Left colon (tissue), 2 donors: Measurements from ENCODE around the gene OR2C1. TPM values are rescaled to one million over a fixed set of nuclear protein-coding genes. Genes with fewer than 3 reads are reported as not detected.

Source experiments
- ATAC-seq: fragments of 200-7000 bp; cut with Tn5 transposase; one replicate; pipeline ENCODE4 v1.9.1; 2020; ENCODE audit warnings: mild to moderate bottlenecking, moderate library complexity
- DNase-seq, 2 donors: peaks; one replicate each; pipeline ENCODE4 v3.0.0-alpha.2; 2020
- intact Hi-C, 2 donors: fragments of 100-400 bp; cut with DNase I in 1 of 2; cut with micrococcal nuclease in 1 of 2; formaldehyde crosslinking; loops; one replicate each; pipeline versions ENCODE4 v1.11.2 to v1.14.0; 2022; cut with DNase I, micrococcal nuclease
- long read RNA-seq: library from polyadenylated mRNA; unstranded; transcript quantifications from one replicate; pipeline ENCODE4 v2.0.0, GENCODE V29; 2021
- total RNA-seq, 2 donors: library from RNA; stranded (reverse); fragmentation: NEBNext Ultra II Directional; extraction: Animal tissue kit (Norgen Biotek cat#: 25700); gene quantifications; one replicate each; pipeline ENCODE4 v1.2.1, GENCODE V29; 2021
- donor health status: DM: no; HTN: no; CAD: no.
- donor health status: DM: yes; HTN: yes; CAD: no.

OR2C1 gene
- total RNA-seq, result not detected
- long read RNA-seq, result 0 reads

- intact Hi-C loops, result no loop called here
- ATAC-seq (no peak), DNase-seq (no peak)
Measured at GRCh38 chr16:3355589-3355988, at the start of gene OR2C1. TSS of gene OR2C1 (plus strand) at chr16:3355889. CDS start at chr16:3355941, 52 bp downstream.

DNA sequence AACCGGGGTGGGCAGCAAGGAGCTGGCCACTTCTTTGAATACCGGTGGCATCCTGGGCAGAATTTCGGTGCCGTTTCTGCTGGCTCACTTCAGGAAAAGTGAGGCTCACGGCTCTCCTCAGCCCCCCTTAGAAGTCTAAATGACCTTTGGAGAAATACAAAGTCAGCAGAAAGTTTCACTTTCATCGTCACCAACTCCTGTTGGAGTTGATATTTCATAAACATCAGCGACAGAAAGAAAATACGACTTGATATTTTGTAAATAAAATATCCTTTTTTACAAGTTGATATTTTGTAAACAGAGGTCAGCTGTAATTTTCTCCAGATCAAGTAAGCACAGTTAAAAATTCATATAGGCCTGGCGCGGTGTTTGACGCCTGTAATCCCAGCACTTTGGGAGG is 49.6 kb upstream of the OR2C1 start:
- ATAC-seq, result no peak

GRCh38 chr16:3311496-3311895 is 44.2 kb upstream of the OR2C1 start:
- intact Hi-C loops, result no loop called here
- DNase-seq, result no peak
- ATAC-seq, result no peak

More for the DNA sequence above, 49.6 kb upstream of the OR2C1 start:
- intact Hi-C loops, result no loop called here
- DNase-seq, result no peak

- ATAC-seq, result no peak
- DNase-seq, result no peak
- intact Hi-C loops, result no loop called here
Measured at GRCh38 chr16:3317315-3317999, 38.2 kb upstream of the OR2C1 start.

DNA sequence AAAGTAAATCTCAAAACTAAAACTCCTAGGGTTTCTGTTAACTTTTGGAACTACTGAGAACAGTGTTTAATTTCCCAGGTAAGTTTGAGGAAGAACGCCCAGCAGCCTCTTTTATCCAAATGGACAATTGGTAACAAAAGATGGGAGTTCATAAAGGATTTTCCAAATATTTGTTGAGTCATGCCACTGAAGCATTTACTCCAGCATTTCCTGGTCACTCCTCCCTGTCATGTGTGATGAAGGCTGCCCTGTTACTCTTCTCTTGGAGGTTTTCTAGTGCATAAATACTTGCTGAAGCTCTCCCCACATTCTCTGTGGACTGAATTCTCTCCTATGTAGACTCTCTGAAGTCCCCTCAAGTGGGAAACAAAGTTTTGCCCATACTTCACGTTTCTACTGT is 33.9 kb upstream of the OR2C1 start:
- DNase-seq (no peak), ATAC-seq (no peak)
- intact Hi-C loops, result loop anchor here in 1 of 2 donors (10.0 kb wide), 1 partner anchor 93 kb away; no protein-coding TSS in a partner anchor

DNA sequence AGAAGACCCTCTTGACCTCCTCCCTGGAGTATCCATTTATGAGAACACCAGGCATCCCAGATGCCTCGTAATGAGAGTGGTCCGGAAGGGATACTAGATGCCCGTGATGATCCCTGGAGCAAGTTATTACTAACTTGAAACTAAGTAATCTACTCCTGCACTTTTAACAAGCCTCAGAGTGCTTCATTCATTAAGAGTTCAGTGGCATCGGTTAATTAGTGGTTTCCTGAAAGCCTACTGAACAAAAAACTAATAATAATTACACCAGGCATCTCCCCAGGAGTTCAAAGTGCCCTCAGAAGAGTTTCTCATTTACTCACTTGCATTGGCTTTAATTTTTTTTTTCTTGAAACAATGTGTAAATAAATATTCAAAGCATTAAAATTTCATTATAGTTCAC is 28.2 kb upstream of the OR2C1 start:
- ATAC-seq, result no peak
- DNase-seq, result no peak
- intact Hi-C loops, result loop anchor here in 1 of 2 donors (10.0 kb wide), 1 partner anchor 87 kb away; no protein-coding TSS in a partner anchor

DNA sequence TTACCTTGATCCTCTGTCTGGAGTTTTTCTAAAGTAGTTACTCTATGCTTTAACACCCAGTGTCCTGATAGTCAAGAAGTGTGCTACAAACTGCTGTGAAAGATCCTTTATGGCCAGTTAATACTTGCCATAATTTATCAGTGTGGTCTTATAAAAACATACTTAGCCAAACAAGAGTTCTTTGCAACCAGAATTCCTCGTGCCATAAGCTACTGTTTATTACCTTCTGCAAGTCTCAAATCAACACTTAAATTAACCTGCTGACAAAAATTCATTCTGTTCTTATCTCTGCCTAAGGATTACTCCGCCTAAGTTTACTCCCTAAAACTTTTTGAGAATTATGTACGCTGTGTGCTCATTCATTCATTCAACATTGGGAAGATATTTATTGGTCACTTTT is 27.6 kb upstream of the OR2C1 start:
- ATAC-seq, result peak; percentile 48
- intact Hi-C loops, result loop anchor here in 1 of 2 donors (10.0 kb wide), 1 partner anchor 87 kb away; no protein-coding TSS in a partner anchor

DNA sequence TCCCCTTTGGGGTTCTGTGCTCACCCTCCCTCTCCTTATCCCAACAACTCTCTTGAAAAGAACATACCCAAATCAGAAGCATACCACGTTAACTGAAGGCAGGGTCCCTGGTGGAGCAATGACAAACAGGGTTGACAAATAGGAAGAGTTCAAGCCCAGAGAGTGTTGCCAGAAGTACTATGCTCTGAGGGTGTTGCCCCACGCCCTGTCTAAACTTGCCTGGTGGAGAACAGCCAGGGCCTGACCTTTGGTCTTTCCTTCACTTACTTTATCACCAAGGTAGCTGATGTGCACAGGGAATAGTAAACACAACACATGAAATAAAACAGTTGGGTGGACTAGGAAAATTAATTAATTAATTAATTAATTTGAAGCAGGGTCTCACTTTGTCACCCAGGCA is 27.0 kb upstream of the OR2C1 start:
- intact Hi-C loops, result loop anchor here in 1 of 2 donors (10.0 kb wide), 1 partner anchor 86 kb away; no protein-coding TSS in a partner anchor
- ATAC-seq, result peak; percentile 99
- peak; percentile 45 to 54 for DNase-seq

More for the DNA sequence above, 27.6 kb upstream of the OR2C1 start:
- no peak for DNase-seq

- DNase-seq (no peak), ATAC-seq (no peak)
- intact Hi-C loops, result no loop called here
Measured at GRCh38 chr16:3346041-3346440, 9.6 kb upstream of the OR2C1 start.

GRCh38 chr16:3347586-3347985 is 8.1 kb upstream of the OR2C1 start:
- DNase-seq, result no peak
- no peak for ATAC-seq
- intact Hi-C loops, result no loop called here

- DNase-seq, result no peak
- ATAC-seq, result no peak
- intact Hi-C loops, result no loop called here
Measured at GRCh38 chr16:3348547-3349167, 7.0 kb upstream of the OR2C1 start.

- DNase-seq (no peak), ATAC-seq (no peak)
- intact Hi-C loops, result no loop called here
Measured at GRCh38 chr16:3349175-3349574, 6.5 kb upstream of the OR2C1 start.

DNA sequence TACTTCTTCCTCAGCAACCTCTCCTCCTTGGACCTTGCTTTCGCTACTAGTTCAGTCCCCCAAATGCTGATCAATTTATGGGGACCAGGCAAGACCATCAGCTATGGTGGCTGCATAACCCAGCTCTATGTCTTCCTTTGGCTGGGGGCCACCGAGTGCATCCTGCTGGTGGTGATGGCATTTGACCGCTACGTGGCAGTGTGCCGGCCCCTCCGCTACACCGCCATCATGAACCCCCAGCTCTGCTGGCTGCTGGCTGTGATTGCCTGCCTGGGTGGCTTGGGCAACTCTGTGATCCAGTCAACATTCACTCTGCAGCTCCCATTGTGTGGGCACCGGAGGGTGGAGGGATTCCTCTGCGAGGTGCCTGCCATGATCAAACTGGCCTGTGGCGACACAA is 429 bp downstream of the OR2C1 start:
- ATAC-seq (no peak), DNase-seq (no peak)
- intact Hi-C loops, result no loop called here

DNA sequence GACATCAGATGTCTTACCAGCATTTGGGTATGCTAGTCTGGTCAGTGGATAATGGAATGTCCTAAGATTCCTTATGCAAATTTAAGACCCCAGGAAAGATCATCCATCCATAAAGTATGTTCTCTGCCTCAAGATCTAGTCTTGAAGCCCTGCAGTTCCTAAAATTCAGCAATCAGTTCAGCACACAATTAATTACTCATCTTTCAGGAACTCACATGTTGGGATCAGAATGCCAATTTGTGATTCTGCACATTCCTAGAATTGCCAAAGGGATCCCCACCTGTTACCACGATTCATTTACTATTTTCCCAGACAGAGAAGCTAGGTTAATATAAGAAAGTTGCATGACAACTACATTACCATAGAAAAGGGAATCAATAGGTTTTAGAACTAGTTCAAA is 3.2 kb downstream of the OR2C1 start:
- DNase-seq (no peak), ATAC-seq (no peak)
- intact Hi-C loops, result no loop called here

DNA sequence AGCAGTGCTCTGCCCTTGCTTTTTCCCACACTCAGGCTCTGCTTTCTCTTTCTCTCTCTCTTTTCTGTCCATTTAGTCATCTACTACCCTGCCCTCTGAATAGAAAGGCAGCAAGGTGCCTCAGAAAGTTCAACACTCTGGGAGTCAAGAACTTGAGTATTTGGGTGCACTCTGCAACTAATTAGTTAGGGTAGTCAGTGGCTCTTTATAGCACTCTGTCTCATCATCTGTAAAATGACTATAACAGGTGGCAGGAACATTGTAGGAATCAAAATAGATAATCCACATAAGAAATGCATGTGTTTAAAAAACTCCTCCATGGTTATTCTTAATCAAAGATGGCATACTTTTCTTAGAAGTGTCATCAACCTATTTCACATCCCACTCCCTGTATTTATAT is 7.2 kb downstream of the OR2C1 start:
- no peak for ATAC-seq
- intact Hi-C loops, result no loop called here
- DNase-seq, result no peak

DNA sequence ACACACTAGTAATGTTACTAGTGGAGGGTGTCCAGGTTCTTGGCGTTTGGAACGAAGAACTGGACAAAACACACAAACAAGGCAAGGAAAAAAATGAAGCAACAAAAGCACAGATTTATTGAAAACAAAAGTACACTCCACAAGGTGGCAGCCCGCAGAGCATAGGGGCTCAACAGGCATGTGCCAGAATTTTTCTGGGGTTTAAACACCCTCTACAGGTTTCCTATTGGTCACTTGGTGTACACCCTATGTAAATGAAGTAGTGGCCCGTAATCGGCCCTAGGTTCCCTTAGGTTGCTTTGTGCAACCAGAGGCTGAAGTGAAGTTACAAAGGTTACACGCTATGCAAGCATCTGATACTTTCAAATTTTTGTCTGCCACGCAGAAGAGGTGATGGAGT is 8.1 kb downstream of the OR2C1 start:
- no peak for DNase-seq
- intact Hi-C loops, result no loop called here
- ATAC-seq, result no peak

- intact Hi-C loops, result no loop called here
- peak; percentile 83 to 91 for DNase-seq
- peak; percentile 99 for ATAC-seq
Measured at GRCh38 chr16:3364774-3365427, 9.2 kb downstream of the OR2C1 start.

GRCh38 chr16:3369073-3369472 is 13.4 kb downstream of the OR2C1 start:
- ATAC-seq (no peak), DNase-seq (no peak)
- intact Hi-C loops, result no loop called here

DNA sequence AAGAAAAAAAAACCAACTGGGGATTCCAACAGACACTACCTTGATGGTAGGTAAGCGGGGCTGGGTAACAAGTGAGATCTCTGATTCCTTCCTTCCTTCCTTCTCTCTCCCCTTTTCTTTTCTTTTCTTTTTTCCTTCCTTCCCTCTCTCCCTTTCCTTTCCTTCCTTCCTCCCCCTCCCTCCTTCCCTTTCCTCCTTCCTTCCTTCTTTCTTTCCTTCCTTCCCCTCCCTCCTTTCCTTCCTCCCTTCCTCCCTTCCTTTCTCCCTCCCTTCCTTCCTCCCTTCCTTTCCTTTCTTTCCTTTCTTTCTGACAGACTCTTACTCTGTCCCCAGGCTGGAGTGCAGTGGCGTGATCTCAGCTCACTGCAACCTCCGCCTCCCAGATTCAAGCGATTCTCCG is 20.0 kb downstream of the OR2C1 start:
- ATAC-seq, result no peak
- DNase-seq, result no peak
- intact Hi-C loops, result no loop called here

DNA sequence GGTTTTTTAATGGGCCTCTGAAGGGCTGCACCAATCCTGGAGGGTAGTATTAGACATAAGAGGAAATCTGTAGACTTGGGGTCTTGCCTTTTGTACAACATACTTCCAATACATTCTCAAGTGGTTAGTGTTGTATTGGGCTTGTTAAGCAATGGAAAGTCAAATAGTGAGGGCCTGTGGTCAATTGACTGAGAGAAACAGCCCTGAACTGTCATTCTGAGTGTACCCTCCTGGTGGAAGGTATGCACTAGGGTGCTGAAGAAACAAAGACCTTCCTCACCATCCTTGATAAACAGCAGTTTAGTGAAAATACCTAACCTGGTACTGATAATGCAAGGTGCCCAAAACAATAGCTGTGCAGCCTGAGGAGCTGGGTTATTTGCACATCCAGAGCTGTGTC is 22.2 kb downstream of the OR2C1 start:
- ATAC-seq (no peak), DNase-seq (no peak)
- intact Hi-C loops, result no loop called here
